ENCODE results near the gene CITED2. TPM values are rescaled to one million over a fixed set of nuclear protein-coding genes. Genes with fewer than 3 reads are reported as not detected.

The CITED2 gene
- total RNA-seq, 4 donors from 2014 or later, result 297 to 618 (median 413) TPM

- H3K9me3 ChIP-seq, result no peaks in the 10 kb centered on the region
- TF ChIP-seq EP300 (IDR thresholded peaks at IDR 0.05) (peak in 1 of 2 donors; percentile 54), POLR2A (IDR thresholded peaks at IDR 0.05) (no peak), CTCF (IDR thresholded peaks at IDR 0.05) (no peak)
- H3K4me1 ChIP-seq, result peaks cover 0 to 3% (median 0%) of the 10 kb centered on the region in 4 donors
- H3K27ac ChIP-seq, result peak overlapping the region in 2 of 4 donors; percentile 9 to 19
- H3K4me3 ChIP-seq, result no peak overlapping the region
- no peaks in the 10 kb centered on the region for H3K36me3 ChIP-seq
- 53 to 56% methylated on average over 7 of the region's 7 CpGs for WGBS, 2 donors
- peak in 1 of 2 donors; percentile 29 for DNase-seq (ENCODE audit: low spot score in 2 of 2)
- H3K27me3 ChIP-seq, result no peaks in the 10 kb centered on the region
Observed at GRCh38 chr6:139402876-139403386, 28.5 kb upstream of the CITED2 start.

GRCh38 chr6:139398658-139399057 lies 24.2 kb upstream of the CITED2 start:
- H3K4me1 ChIP-seq, result peaks cover 0 to 3% (median 0%) of the 10 kb centered on the region in 4 donors
- H3K27ac ChIP-seq, result no peak overlapping the region
- WGBS, 2 donors, result 47 to 68% methylated on average over 1 of the region's 1 CpG

GRCh38 chr6:139395891-139396301 lies 21.4 kb upstream of the CITED2 start:
- WGBS, 2 donors, result 65 to 76% methylated on average over 9 of the region's 9 CpGs
- DNase-seq (ENCODE audit: low spot score in 2 of 2), result no peak
- no peak overlapping the region for H3K27ac ChIP-seq
- H3K4me3 ChIP-seq, result no peak overlapping the region
- H3K36me3 ChIP-seq, result no peaks in the 10 kb centered on the region
- no peaks in the 10 kb centered on the region for H3K27me3 ChIP-seq
- H3K4me1 ChIP-seq, result no peaks in the 10 kb centered on the region
- H3K9me3 ChIP-seq, result no peaks in the 10 kb centered on the region
- TF ChIP-seq CTCF (IDR thresholded peaks at IDR 0.05), result no peak
- TF ChIP-seq EP300 (IDR thresholded peaks at IDR 0.05), result no peak
- no peak for TF ChIP-seq POLR2A (IDR thresholded peaks at IDR 0.05)

More at GRCh38 chr6:139398658-139399057, 24.2 kb upstream of the CITED2 start:
- DNase-seq (ENCODE audit: low spot score in 2 of 2), result no peak
- no peaks in the 10 kb centered on the region for H3K9me3 ChIP-seq
- TF ChIP-seq EP300 (IDR thresholded peaks at IDR 0.05) (no peak), CTCF (IDR thresholded peaks at IDR 0.05) (no peak), POLR2A (IDR thresholded peaks at IDR 0.05) (no peak)
- no peaks in the 10 kb centered on the region for H3K36me3 ChIP-seq
- no peaks in the 10 kb centered on the region for H3K27me3 ChIP-seq
- no peak overlapping the region for H3K4me3 ChIP-seq

GRCh38 chr6:139395371-139395770 lies 20.9 kb upstream of the CITED2 start:
- H3K9me3 ChIP-seq, result no peaks in the 10 kb centered on the region
- H3K4me1 ChIP-seq, result no peaks in the 10 kb centered on the region
- DNase-seq (ENCODE audit: low spot score in 2 of 2), result no peak
- H3K4me3 ChIP-seq, result no peak overlapping the region
- 38 to 70% methylated on average over 1 of the region's 1 CpG for WGBS, 2 donors
- no peaks in the 10 kb centered on the region for H3K36me3 ChIP-seq
- TF ChIP-seq CTCF (IDR thresholded peaks at IDR 0.05), result no peak
- no peak for TF ChIP-seq EP300 (IDR thresholded peaks at IDR 0.05)
- no peak for TF ChIP-seq POLR2A (IDR thresholded peaks at IDR 0.05)
- no peak overlapping the region for H3K27ac ChIP-seq
- H3K27me3 ChIP-seq, result no peaks in the 10 kb centered on the region

- no peaks in the 10 kb centered on the region for H3K36me3 ChIP-seq
- no peaks in the 10 kb centered on the region for H3K4me1 ChIP-seq
- no peak overlapping the region for H3K27ac ChIP-seq
- WGBS, 2 donors, result 62 to 71% methylated on average over 1 of the region's 1 CpG
- no peak overlapping the region for H3K4me3 ChIP-seq
- no peaks in the 10 kb centered on the region for H3K27me3 ChIP-seq
- TF ChIP-seq POLR2A (IDR thresholded peaks at IDR 0.05), result no peak
- no peak for TF ChIP-seq EP300 (IDR thresholded peaks at IDR 0.05)
- no peak for TF ChIP-seq CTCF (IDR thresholded peaks at IDR 0.05)
- H3K9me3 ChIP-seq, result no peaks in the 10 kb centered on the region
- no peak for DNase-seq (ENCODE audit: low spot score in 2 of 2)
Observed at GRCh38 chr6:139394027-139394649, 19.7 kb upstream of the CITED2 start.
